ENCODE results near the gene SMURF2. TPM values are rescaled to one million over a fixed set of nuclear protein-coding genes. Genes with fewer than 3 reads are reported as not detected.

SMURF2 gene
- total RNA-seq, 1 donor, result 15.3 TPM

DNA sequence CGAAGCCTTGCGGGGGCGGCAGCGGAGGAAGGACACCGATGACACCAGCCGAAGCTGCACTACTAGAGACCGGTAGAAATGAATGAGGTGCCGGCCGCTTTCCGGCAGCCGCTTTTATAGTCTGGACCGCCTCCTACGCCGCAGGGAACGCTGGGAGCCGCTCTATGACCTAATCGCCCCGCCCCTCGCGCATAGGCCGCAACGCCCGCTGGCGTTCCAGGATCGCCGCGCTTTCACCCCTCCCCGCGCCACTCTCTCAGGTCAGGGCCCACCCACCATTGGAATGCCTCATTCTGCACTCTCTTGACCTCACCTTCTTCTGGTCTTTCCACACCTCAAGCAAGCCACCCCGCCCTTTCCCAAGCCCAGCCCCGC is 155.9 kb downstream of the SMURF2 start, which contains the start of gene DDX5:
TSS of gene DDX5 (minus strand) at position 89 of the 375 bp plus-strand sequence. CDS start 170 bp downstream, outside the sequence.
- DNase-seq (ENCODE audit: low read depth in 2 of 3, low spot score in 2 of 3), result peak; percentile 95 to 98 (median 97)

DNA sequence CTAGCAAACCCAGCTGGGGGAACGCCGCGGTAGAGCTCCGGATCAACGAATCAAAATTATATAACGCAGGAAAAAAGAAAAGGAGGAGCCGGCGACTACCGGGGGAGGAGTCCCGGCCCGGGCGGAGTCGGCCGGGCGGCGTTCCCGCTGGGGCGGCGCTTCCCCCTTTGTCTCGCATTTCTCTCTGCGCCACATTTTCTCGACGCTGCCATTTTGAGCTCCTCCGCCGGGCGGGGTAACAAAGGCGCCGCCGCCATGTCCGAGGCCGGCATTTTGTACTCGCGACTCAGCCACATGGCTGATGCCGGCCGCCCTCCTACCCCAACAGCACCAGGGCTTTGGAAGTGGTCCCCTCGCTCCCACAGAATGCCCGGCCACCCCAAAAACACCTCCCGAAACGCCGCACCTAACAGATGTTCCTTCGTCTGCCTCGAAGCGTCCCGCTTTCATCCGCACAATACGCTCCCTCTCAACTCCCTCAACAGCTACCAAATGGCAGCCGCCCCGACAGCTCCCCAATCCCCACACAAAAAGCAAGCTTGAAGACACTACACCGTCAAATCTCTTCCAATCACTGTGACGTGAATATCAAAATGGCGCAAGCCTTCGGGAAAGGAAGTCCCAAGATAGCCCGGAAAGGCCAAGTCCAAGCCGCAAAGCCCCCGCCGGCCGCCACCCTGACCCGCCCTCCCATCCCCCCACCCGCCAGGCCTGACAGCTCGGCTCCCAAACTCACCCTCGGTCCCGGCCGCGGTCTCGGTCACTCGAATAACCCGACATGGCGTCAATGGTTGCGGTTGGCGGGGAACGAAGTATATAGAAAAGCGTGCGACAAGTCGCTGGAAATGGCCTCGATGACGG is 156.5 kb downstream of the SMURF2 start:
- peak; percentile 73 to 92 (median 86) for DNase-seq (ENCODE audit: low read depth in 2 of 3, low spot score in 2 of 3)

DNA sequence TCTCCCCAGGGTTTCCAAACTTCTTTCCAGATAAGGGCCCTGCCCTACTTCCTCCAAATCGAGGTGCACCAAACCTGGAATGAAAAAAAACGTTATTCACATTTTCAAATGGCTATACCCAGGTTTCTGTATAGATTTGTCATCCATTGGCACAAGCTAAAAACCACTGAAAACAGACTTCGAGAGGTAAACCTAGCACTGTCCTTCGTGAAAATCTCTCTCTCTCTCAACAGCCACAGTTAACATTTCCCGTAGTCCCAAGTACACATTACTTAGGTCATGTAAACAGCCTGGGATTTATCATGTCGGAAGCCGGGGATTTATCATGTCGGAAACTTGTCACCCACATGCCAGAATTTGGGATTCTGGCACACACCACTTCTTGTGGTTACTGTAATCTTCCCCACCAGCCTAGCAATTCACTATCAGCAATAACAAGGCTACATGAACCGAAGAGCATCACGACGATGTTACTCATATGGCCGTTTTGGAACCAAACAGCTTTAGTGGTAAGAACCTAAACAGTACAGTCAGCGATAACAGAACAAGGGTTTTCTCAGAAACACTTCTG is 157.3 kb downstream of the SMURF2 start:
- DNase-seq (ENCODE audit: low read depth in 2 of 3, low spot score in 2 of 3), result no peak

DNA sequence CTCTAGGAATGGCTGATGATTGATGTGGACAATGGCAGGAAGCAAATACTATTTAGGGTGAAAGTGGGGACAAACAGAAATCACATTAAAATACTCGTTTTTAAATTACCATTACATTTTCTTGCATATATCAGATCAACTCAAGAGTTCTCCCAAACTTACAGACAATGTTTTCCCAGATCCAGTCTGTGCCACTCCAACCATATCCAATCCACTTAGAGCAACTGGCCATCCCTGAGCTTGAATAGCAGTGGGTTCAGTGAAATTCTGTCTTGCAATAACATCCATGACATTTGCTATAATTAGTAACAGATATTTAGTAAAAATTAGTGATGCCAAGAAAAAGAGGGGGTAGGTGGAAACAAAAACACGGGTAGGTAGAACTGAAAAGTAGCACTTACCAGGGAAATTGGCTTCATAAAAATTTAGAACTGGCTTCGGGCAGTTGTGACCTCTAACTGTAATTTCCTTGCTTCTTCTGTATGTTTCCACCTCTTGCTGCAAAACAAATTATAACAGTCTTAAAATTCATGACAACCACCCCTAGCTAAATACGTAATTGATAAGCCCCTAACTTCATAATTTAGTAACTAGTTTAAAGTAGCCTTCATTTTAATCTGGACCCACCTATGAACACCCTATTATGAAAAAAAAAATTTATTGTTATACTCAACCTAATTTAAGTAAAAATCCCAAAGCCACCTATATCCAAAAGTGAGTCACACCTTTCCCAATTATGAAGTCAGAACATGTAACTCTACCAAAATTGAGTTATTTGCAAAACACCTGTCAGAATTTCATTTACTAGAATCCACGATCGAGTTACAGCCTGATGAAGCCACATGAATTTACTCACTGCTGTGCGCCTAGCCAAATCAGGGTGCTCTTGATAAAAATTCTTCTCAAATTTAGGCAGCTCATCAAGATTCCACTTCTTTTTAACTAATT is 158.0 kb downstream of the SMURF2 start:
- DNase-seq (ENCODE audit: low read depth in 2 of 3, low spot score in 2 of 3), result peak in 1 of 3 donors; percentile 6

DNA sequence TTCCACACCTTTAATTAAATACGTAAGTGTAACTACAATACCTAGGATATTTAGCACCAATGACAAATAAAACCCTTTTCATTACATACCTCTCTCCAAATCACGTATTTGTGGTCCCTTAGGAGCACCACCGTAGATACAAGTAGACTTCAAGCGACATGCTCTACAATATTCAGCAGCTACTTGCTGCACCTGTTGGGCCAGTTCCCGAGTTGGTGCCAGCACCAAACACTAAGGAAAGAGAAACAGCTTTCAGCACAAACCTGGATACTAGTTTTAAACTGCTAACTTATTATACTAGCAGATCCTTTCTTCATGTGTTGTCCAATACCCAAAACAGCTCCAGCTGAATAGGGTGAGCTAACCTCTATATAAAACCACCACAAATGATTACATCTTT is 158.8 kb downstream of the SMURF2 start:
- no peak for DNase-seq (ENCODE audit: low read depth in 2 of 3, low spot score in 2 of 3)

DNA sequence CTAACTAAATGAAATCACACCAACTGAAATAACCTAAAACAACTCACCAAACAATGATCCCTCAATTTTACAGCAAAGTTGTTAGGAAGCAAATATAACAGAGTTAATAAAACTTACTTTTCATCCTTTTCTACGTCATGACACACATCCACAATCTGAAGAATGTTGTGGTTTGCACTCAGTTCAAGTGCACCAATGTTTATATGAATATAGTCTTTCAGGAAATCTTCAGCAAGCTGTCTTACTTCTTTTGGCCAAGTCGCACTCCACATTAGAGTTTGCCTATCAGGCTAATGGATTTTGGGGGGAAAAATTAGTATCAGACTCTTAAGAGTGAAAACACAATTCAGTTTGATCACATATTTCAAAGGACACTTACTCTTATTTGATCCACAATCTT is 159.3 kb downstream of the SMURF2 start:
- DNase-seq (ENCODE audit: low read depth in 2 of 3, low spot score in 2 of 3), result no peak

DNA sequence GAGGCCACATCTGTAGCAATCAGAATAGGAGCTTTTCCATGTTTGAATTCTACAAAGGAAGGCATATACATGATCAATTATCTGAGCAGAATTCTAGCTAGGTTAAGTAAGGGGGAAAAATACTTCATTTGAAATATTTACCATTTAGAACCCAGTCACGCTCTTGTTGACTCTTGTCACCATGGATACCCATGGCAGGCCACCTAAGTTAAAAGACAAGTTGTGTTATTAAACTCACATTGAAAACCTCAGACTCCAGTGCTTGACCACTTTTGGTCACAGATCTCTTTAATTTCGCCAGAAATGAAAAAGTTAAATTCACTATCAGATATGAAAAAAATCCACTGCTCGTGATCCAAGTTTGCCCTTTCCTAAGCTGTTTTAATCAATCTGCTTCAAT is 160.1 kb downstream of the SMURF2 start:
- no peak for DNase-seq (ENCODE audit: low read depth in 2 of 3, low spot score in 2 of 3)

DNA sequence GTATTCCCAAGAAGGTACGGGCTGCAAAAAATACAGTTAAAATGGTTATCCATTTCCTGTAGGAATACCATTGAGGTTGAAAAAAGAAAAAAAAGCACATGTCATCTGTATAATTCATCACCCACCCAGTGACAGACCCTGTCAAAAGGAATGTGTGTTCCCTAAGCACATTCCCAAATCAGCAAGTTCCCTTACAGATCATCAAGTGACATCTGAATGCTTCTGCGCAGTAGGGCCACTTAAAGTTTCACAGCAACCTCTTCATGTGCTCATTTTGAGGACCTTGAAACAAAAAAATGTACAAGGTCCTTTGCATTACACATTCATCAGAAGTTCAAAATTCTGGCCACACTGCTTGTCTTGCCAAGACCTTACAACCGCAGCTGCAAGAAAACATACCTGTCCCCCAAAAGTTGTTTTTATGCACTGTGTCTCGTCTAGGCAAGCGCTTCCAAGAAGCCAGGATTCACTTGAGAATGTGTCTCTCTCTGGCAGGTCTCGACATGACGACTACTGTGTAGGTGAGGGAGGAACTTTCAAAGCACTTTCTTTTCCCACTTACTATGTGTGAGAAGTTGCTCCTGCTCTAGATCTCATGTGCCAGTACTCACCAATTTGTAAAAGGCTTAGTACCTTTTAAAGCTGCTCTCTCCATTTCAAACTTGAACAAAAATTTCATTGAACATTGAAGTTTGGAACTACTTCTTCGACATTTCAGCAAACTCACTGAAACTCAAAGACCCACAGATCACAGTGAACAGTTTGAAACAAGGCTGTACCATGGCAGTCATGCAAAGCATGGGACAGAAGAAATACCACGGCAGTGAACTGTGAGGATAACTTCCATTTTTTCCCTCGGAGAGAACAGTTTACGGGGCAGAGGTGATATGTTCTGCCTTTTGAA is 161.0 kb downstream of the SMURF2 start:
- peak in 1 of 3 donors; percentile 25 for DNase-seq (ENCODE audit: low read depth in 2 of 3, low spot score in 2 of 3)

DNA sequence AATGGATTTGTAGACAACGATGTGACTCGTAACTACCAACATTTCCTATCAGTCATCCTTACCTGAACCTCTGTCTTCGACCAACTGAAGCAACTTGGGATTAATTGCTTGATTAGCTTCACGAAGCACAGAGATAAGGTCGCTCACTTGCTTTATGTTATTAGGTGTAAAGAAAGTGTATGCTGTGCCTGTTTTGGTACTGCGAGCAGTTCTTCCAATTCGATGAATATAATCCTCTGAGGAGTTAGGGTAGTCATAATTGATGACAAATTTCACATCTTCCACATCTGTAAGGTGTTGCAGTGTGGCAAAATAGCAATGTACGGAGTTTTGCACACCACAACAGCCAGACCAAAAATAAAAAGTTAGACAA is 161.6 kb downstream of the SMURF2 start:
- DNase-seq (ENCODE audit: low read depth in 2 of 3, low spot score in 2 of 3), result peak in 1 of 3 donors; percentile 32

DNA sequence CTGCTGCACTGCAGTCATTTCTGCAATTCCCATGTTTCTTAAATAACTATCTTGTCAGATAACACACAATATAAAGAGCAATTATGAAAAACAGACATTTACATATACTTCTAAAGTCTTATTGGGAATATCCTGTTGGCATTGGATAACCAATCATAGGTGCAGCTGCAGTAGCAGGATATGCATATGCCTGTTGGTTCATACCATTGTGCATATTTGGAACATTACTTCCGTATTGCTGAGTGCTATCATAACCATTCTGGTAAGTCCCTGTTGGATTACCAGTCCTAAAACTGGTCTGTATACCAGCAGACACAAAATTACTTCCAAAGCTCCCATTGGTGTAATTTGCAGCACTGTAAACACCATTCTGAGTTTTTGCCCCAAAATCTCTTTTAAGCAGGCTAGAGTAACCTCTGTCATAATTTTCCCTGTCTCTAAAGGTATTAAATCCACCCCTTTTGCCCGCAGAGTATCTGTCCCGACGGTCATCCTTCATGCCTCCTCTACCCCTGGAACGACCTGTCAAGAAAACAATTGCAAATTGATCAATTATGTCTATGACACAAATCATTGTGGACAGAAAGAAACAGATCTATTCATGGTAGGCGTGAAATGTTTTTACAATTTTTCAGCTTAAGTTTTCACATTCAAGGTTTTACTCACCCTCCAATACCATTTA is 162.2 kb downstream of the SMURF2 start:
- DNase-seq (ENCODE audit: low read depth in 2 of 3, low spot score in 2 of 3), result peak in 1 of 3 donors; percentile 42

DNA sequence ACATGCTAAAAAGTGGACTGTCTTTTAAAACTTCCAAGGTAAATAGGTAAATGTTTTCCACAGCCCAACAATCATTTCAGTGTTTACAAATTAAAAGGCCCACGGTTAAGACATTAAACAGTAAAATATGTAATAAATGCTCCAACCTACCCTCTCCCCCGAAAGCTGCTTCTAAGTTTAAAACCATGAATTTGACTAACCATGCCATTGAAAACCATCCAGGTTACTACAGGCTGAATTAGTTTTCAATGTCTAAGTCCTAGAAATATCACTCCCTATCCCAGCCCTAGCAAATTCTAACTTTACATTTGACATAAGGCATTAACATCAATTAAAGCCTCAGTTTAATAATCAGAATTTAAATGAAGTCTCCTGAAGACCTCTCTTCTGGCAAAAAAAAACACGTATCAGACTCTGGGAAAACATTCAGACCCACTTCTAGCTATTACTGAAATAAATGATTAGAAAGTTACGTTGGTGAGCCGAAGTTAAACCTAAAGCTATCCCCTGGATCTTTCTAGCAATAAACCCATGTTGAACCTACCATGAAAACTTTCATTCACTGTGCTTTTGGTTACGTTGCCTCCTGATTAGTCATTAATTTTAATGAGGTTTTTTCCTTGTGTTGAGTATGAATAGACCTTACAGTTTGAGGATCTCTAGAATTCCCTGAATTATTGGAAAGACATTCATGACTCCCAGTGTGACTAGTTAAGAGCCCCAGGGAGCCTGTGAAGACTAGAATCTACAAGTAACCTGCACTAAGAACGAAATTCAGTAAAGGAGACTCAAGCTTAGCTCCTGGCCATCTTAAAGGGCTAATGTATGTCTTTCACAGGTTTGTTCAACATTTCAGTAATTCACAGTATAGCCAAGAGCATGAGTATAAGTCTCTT is 163.6 kb downstream of the SMURF2 start:
- DNase-seq (ENCODE audit: low read depth in 2 of 3, low spot score in 2 of 3), result peak in 1 of 3 donors; percentile 63

DNA sequence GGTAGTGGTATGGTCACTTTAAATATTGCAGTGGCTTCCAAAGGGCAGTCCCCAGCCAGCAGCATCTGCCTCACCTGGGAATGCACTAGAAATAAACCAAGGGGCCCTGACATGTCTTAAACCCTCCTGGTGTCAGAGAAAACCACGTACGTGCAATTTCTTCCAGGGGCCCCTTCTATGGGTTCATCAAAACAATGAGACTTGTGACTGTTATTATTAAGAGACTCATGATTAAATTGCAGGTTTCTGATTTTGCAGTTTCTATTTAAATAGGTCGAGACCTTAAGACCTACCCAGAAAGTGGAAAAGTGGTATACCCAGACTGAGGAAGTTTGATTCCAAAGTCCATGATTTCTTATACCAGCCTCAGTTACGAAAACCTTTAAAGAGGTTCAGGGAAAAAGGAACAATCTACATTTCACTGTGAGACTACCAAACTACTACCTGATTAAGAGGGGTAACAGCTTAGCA is 164.5 kb downstream of the SMURF2 start:
- no peak for DNase-seq (ENCODE audit: low read depth in 2 of 3, low spot score in 2 of 3)

DNA sequence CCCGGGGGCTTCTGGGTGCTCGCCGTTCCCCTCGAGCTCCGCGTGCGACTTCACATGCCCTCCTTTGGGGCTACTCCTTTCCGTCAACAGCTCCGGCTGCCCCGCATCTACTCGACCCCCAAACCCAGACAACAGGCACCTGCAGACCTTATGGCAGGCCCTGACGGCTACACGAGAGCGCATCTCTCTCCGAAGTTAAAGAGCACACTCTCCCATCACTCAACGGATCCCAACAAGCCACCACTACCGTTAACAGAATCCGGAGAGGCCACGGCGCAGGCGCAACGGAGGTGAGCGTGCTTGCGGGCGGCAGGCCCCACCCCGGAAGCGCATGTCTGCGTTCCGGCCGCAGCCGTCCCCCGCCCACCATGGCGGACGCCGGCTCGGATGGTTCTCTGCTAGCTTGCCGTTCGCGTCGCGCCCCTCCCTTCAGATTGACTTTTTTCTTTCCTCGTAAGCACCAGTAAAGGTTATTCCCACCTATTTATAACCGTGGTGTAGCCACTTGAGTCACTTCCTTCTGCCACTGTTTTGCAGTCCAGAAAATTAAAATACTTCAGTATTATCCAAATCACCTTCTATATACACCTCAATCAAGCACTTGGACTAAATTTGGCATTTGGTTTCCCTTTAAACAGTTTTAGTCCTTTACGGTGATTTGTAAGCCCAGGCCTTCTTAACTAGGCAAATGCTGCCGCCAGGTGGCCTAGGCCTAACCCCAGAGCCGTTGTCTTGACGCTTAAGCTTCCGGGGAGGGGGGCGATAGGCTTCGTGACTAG is 165.1 kb downstream of the SMURF2 start, which contains the start of gene POLG2:
TSS of gene POLG2 (minus strand) at position 269 of the 779 bp plus-strand sequence. CDS start at position 183, 86 bp downstream.
- DNase-seq (ENCODE audit: low read depth in 2 of 3, low spot score in 2 of 3), result peak; percentile 89 to 96 (median 93)

DNA sequence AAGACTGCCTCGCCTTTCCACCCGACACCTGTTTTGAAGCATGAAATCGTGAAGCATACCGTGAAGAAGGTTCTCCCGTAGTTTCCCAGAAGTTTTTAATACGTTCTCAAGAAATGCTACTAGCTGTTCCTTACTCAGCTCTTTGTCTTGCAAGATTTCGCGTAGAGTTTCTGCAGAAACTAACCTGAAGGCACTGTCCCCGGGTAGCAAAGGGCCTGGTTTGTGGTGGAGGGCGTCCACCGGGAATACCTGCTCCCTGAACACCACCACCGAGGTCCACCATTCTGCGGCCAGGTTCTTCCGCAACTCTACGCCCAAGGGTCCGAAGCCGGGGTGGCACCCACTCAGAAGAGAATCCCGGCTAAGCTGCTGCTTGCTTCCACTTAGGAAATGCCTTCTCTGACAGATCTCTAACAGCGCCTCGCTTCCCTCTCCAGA is 165.7 kb downstream of the SMURF2 start:
- DNase-seq (ENCODE audit: low read depth in 2 of 3, low spot score in 2 of 3), result no peak

All from hematopoietic multipotent progenitor cell (in vitro differentiated cells).